ENCODE results near the gene ORC2.

DNA sequence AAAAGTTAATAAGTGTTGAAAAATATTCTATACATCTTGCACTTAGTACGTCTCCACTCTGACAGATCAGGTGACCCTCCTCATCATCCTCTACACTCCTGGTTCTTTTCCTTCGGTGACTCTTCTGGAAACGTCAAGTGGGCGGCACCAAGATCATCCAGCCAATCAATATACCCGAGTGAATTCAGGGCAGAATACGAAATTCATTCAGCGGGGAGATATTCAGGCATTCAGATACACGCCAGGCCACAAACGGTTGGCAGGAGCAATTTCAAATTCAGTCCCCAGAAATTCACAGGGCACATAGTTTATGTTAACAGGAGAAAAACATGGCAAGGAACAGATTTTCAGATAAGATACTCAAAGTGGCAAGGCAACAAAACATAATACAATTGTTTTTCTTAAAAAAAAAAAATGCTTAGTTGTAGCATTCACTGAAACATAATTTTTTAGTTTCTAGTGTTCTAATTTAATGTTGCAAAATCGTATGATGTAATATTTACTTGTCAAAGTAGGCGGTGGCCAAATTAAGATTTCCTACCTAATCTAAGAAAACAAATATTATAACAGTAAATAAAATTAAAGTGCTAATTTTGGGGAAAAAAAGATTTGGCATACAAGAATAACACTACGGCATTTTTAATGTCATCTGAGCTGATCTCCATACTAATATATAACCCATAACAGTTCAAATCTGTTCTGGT lies 103.2 kb downstream of the ORC2 start:
- TF ChIP-seq CTCF (conservative IDR thresholded peaks at IDR 0.05; ENCODE audit: low read depth, low read length) (no peak), EZH2phosphoT487 (IDR thresholded peaks at IDR 0.05; ENCODE audit: borderline replicate concordance, low read length) (no peak), EZH2 (IDR thresholded peaks at IDR 0.05; ENCODE audit: low read length, unreplicated experiment) (no peak)
